Kidney epithelial cell (primary cell): ENCODE data around the gene UCP2. TPM values are rescaled to one million over a fixed set of nuclear protein-coding genes. Genes with fewer than 3 reads are reported as not detected.

Experiments used
- DNase-seq: peaks from one replicate; pipeline ENCODE4 v3.0.0-alpha.2; 2010; ENCODE audit warnings: low read depth
- H3K27me3 ChIP-seq: 2 replicates; pipeline ENCODE4 v1.6.0; 2011; ENCODE audit warnings: low read length; ENCODE audit not compliant: control insufficient read depth, insufficient read depth
- H3K36me3 ChIP-seq: 2 replicates; pipeline ENCODE4 v1.5.1; 2011; ENCODE audit warnings: low read length; ENCODE audit not compliant: control insufficient read depth, insufficient read depth
- H3K4me3 ChIP-seq: 2 replicates; pipeline ENCODE4 v1.5.1; 2011; ENCODE audit warnings: low read depth, mild to moderate bottlenecking, control low read depth, low read length
- CTCF ChIP-seq: IDR thresholded peaks from 2 replicates; pipeline ENCODE4 v1.5.1; 2011; ENCODE audit warnings: mild to moderate bottlenecking, moderate library complexity, low read length, control low read depth, inconsistent platforms; ENCODE audit not compliant: insufficient read depth, poor library complexity, severe bottlenecking
- total RNA-seq: library from RNA; depleted of rRNA; stranded (reverse); fragments of >200 nt; gene quantifications from 2 replicates; pipeline ENCODE4 v1.2.3, GENCODE V29; 2015

The UCP2 gene
- total RNA-seq, 1 donor from 2014 or later: 13.0 TPM

DNA sequence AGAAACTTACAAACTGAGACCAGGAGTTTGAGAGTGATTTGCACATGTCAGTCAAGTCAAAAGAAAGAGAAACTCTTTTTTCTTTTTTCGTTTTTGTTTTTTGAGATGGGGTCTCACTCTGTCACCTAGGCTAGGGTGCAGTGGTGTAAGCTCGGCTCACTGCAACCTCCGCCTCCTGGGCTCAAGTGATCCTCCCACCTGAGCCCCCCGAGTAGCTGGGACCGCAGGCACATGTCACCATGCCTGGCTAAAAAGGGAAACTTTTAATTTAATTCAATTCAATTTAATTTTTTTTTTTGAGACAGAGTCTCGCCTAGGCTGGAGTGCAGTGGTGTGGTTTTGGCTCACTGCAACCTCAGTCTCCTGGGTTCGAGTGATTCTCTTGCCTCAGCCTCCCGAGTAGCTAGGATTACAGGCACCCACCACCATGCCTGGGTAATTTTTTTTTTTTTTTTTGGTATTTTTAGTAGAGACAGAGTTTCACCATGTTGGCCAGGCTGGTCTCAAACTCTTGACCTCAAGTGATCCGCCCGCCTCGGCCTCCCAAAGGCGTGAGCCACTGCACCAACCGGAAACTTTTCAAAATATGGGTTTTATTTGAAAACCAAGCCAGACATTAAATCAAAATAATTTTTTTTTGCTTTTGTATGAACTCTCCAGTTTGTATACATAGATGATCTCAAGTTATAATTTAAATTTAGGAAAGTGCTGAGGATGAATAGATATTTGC, 16.4 kb upstream of the UCP2 start:
- Histone ChIP-seq H3K4me3 (no peak overlapping the region), H3K27me3 (no peaks in the 10 kb centered on the region), H3K36me3 (no peaks in the 10 kb centered on the region)
- no peak for DNase-seq
- TF ChIP-seq CTCF: no peak

- no peak for DNase-seq
- H3K36me3 ChIP-seq: no peaks in the 10 kb centered on the region
- no peak overlapping the region for H3K4me3 ChIP-seq
- H3K27me3 ChIP-seq: no peaks in the 10 kb centered on the region
- TF ChIP-seq CTCF: no peak
These were observed 14.6 kb upstream of the UCP2 start for GRCh38 chr11:73997120-73997770.

DNA sequence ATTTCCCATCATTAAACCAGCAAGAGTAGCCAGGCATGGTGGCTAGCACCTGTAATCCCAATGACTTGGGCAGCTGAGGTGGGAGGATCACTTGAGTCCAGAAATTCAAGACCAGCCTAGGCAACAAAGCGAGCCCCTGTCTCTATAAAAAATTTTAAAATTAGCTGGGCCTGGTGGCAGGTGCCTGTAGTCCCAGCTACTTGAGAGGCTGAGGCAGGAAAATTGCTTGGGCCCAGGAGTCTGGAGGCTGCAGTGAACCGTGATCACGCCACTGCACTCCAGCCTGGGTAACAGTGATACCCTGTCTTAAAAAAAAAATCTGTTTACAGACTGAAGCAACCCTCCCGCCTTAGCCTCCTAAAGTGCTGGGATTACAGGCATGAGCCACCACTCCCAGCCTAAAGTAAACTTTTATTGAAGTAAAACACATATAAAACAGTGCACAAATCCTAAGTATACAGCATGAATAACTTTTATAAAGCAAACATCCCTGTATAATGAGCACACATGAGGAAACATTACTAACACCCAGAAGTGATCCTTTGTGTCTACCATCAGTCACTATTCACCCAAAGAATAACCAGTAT, 13.6 kb upstream of the UCP2 start:
- Histone ChIP-seq H3K36me3 (no peaks in the 10 kb centered on the region), H3K27me3 (no peaks in the 10 kb centered on the region), H3K4me3 (no peak overlapping the region)
- no peak for DNase-seq
- TF ChIP-seq CTCF: no peak

DNA sequence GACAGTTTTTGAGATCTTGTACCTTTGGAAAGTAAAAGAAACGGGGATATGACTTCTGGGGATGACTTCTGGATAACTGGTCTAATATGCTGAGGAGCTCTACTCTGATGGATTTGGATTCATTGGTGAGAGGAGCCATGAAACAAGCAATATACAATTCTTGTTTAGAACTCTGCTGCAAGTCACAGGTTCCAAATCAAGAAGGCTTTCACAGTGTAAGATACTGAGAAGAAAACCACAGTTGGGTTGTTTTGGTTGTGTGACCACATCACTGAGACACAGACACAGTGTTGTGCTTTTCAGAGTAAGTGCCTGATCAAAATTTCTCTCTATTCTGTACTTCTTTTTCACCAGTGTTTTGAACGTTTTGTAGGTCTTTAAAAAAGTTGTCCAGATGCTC, 13.1 kb upstream of the UCP2 start:
- Histone ChIP-seq H3K36me3 (no peaks in the 10 kb centered on the region), H3K4me3 (no peak overlapping the region), H3K27me3 (no peaks in the 10 kb centered on the region)
- no peak for DNase-seq
- no peak for TF ChIP-seq CTCF

GRCh38 chr11:73995247-73995646, 12.6 kb upstream of the UCP2 start:
- Histone ChIP-seq H3K4me3 (no peak overlapping the region), H3K27me3 (no peaks in the 10 kb centered on the region), H3K36me3 (no peaks in the 10 kb centered on the region)
- no peak for DNase-seq
- TF ChIP-seq CTCF: no peak
